ENCODE measurements around the gene PADI2.

The PADI2 gene

DNA sequence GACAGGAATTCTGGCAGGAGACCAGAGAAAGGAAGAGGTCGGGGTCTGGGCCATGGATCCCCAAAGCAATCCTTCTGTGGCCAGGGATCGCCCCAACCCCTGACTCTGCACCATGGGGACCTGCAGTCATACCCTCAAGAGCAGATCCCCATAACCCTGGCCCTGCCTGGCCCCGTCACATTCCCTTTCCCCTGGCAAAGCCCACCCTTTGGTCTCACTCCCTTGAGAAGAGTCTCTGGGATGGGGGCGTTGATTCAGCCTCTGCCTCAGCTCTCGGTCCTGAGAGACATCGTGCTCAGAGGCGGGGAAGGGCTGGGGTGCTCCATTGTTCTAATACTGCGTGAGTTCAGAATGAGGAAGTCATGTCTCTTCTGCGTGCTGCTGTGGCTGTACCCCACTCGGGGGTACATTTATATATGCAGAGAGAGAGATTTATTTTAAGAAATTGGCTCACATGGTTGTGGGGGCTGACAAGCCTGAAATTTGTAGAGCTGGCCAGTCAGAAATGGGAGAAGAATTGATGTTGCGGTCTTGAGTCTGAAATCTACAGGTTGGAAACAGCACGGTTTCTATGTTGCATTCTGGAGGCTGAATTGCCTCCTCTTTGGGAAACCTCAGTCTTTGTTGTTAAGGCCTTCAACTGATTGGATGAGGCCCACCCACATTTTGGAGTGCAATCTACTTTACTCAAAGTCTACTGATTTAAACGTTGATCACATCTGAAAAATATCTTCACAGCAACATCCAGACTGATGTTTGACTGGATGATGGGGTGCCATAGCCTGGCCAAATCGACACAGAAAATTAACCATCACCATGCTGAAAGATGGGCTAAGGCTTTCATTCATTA is 4.2 kb upstream of the PADI2 start:
- no peaks in the 10 kb centered on the region for H3K36me3 Mint-ChIP-seq
- peaks cover 5% of the 10 kb centered on the region for H3K4me1 Mint-ChIP-seq (ENCODE audit: low read depth)
- no peak overlapping the region for H3K4me3 Mint-ChIP-seq
- no peak overlapping the region for H3K27ac Mint-ChIP-seq
- no peaks in the 10 kb centered on the region for H3K9me3 Mint-ChIP-seq (ENCODE audit: low read depth)
- H3K27me3 Mint-ChIP-seq: peaks cover 11% of the 10 kb centered on the region

DNA sequence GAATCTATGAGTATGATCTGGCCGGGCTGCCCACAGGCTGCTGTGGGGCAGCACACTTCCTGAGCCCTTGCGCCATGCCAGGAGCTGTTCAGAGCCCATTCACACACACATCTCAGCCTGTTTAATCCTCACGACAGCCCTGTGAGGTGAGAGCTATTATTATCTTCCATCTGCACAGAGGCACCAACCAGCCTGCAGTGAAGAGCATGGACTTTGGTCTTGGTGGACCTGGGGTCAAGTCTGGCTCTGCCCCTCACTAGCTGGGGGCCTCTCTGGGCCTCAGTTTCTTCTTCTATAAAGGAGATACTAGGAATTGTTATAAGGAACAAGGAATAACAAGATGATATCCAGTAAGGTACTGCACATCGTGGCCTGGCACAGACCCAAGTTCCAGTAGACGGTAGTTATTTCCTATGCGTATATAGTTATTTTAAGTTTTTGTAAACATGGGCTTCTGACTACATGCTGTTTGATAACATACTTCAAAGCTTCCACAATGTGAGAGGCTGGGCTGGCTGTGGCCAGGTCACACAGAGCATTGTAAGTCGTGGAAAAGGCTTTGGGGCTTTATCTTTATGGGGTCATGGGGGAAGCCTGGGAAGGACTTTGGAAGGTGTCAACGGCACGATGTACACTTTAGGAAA is 3.4 kb upstream of the PADI2 start:
- no peaks in the 10 kb centered on the region for H3K36me3 Mint-ChIP-seq
- no peaks in the 10 kb centered on the region for H3K9me3 Mint-ChIP-seq (ENCODE audit: low read depth)
- H3K27me3 Mint-ChIP-seq: peaks cover 17% of the 10 kb centered on the region
- no peak overlapping the region for H3K4me3 Mint-ChIP-seq
- H3K4me1 Mint-ChIP-seq (ENCODE audit: low read depth): peaks cover 9% of the 10 kb centered on the region
- H3K27ac Mint-ChIP-seq: no peak overlapping the region

DNA sequence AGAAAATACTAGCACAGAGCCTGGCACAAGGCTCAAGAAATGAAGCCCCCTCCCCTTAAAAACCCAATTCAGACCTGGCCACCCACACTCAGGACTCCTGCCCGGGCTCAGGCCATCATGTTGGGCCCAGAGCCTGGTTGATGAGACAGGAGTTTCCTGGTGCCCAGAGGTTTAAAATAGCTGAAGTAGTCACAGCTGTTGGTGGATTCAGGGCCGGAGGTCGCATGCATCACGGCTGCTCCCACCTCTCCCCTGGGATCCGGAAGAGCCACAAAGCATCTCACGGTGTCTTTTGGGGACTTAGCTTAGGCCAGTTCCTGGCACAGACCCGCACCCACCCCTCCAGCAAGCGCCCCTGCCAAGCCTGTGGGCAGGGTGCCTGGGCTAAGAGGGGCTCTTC is 2.6 kb upstream of the PADI2 start:
- H3K36me3 Mint-ChIP-seq: no peaks in the 10 kb centered on the region
- H3K4me3 Mint-ChIP-seq: no peak overlapping the region
- H3K27ac Mint-ChIP-seq: no peak overlapping the region
- H3K4me1 Mint-ChIP-seq (ENCODE audit: low read depth): peaks cover 9% of the 10 kb centered on the region
- H3K9me3 Mint-ChIP-seq (ENCODE audit: low read depth): no peaks in the 10 kb centered on the region
- H3K27me3 Mint-ChIP-seq: peaks cover 17% of the 10 kb centered on the region

DNA sequence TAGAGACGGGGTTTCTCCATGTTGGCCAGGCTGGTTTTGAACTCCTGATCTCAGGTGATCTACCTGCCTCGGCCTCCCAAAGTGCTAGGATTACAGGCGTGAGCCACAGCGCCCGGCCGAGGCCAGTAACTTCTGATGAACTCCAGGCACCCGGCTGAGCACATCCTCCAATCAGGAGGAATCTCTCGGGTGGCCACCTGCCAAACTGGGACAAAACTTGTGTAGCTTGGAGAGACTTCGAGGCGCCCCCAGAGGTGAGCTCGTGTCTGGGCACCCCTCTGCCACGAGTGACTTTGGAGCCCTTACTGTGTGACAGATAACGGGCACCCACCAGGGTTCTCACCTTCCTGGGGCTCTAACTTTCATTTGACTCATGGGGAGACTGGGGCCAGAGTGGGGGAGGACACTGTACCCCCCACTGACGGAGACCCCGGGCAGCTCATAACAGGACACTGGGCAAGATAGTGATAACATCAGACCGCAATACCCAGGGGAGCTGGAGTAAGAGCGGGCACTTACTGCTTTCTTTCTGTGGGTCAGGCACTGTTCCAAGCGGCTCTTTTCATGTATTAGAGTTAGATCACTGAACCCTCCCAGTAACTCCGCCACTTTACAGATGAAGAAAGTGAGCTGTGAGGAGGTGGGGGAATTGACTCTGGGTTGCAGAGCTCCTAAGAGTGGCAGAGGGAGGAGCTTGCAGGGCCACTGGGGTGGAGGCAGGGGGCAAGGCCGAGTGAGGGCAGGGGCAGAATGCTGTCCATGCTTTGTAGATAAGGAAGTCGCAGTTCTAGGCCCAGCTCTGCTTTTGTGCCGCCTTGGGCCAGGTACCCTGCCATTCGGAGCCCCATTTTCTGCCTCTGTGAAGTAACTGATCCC is 1.9 kb upstream of the PADI2 start:
- peaks cover 9% of the 10 kb centered on the region for H3K4me1 Mint-ChIP-seq (ENCODE audit: low read depth)
- no peak overlapping the region for H3K27ac Mint-ChIP-seq
- H3K4me3 Mint-ChIP-seq: no peak overlapping the region
- H3K9me3 Mint-ChIP-seq (ENCODE audit: low read depth): no peaks in the 10 kb centered on the region
- no peaks in the 10 kb centered on the region for H3K36me3 Mint-ChIP-seq
- peaks cover 20% of the 10 kb centered on the region for H3K27me3 Mint-ChIP-seq

GRCh38 chr1:17120481-17120877 is 1.2 kb upstream of the PADI2 start:
- H3K27me3 Mint-ChIP-seq: peaks cover 24% of the 10 kb centered on the region
- no peaks in the 10 kb centered on the region for H3K9me3 Mint-ChIP-seq (ENCODE audit: low read depth)
- no peaks in the 10 kb centered on the region for H3K36me3 Mint-ChIP-seq
- no peak overlapping the region for H3K4me3 Mint-ChIP-seq
- peaks cover 9% of the 10 kb centered on the region for H3K4me1 Mint-ChIP-seq (ENCODE audit: low read depth)
- no peak overlapping the region for H3K27ac Mint-ChIP-seq

DNA sequence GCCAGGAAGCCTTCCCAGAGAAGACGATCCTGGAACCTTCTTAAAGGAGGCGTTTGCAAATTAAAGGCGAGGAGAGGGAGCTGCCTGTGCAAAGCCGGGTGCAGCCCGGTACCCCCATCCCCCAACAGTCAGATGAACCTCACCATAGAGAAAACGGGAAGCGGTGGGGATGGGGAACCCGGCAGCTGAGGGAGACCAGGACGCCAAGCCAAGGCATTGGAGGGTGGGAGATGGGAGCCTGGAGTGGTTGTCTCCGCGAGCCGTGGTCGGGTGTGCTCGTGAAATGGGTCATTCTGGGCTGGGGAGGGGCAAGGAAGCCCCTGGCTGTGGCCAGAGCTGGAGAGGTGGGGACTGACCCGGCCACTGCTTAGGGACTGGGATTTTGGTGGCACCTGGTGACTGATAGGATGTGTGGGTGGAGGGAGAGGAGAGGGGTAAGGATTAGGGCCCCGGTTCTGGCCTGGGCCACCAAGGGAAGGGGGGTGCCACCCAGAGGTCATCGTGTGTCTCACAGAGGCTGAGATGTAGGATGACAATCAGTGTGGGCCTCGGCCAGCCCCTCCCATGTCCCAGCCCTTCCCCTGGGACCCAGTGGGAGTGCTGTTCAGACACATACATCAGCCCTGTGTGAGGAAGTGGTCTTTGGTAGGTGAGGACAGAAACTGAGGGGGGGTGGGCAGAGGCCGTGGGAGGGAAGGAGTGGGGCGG is 676 bp upstream of the PADI2 start:
- Mint-ChIP-seq H3K4me1 (ENCODE audit: low read depth) (peaks cover 9% of the 10 kb centered on the region), H3K27me3 (peaks cover 24% of the 10 kb centered on the region), H3K4me3 (no peak overlapping the region)

GRCh38 chr1:17118706-17119075 is 560 bp downstream of the PADI2 start:
- H3K27me3 Mint-ChIP-seq: peaks cover 22% of the 10 kb centered on the region
- H3K4me1 Mint-ChIP-seq (ENCODE audit: low read depth): peaks cover 9% of the 10 kb centered on the region
- peak overlapping the region; percentile 38 for H3K4me3 Mint-ChIP-seq

More for the DNA sequence above, 676 bp upstream of the PADI2 start:
- H3K9me3 Mint-ChIP-seq (ENCODE audit: low read depth): no peaks in the 10 kb centered on the region
- H3K36me3 Mint-ChIP-seq: no peaks in the 10 kb centered on the region
- no peak overlapping the region for H3K27ac Mint-ChIP-seq

DNA sequence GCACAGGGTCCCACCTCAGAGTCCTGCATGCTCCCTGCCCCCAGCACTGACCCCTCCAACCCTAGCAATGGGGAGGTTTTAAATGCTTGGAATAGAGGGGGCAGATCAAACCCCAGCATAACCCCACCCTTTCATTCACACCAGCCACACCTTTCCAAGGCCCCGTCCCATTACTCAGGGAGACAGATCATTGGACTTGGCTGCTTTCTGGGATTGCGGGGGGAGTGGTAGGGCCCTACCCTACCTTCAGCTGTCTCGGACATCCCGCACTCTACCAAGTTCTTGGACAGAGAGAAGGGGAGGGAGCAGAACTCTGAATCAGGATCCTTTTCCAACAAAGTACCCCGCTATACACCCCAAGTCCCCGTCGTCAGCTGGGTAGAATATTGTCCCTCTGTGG is 983 bp downstream of the PADI2 start:
- H3K4me1 Mint-ChIP-seq (ENCODE audit: low read depth): peaks cover 9% of the 10 kb centered on the region
- H3K27ac Mint-ChIP-seq: no peak overlapping the region
- H3K9me3 Mint-ChIP-seq (ENCODE audit: low read depth): no peaks in the 10 kb centered on the region
- no peaks in the 10 kb centered on the region for H3K36me3 Mint-ChIP-seq
- H3K27me3 Mint-ChIP-seq: peaks cover 22% of the 10 kb centered on the region
- peak overlapping the region; percentile 38 for H3K4me3 Mint-ChIP-seq

More at GRCh38 chr1:17118706-17119075, 560 bp downstream of the PADI2 start:
- no peaks in the 10 kb centered on the region for H3K9me3 Mint-ChIP-seq (ENCODE audit: low read depth)
- no peak overlapping the region for H3K27ac Mint-ChIP-seq
- H3K36me3 Mint-ChIP-seq: no peaks in the 10 kb centered on the region

GRCh38 chr1:17117451-17118265 is 1.6 kb downstream of the PADI2 start:
- H3K4me1 Mint-ChIP-seq (ENCODE audit: low read depth): peaks cover 9% of the 10 kb centered on the region
- no peaks in the 10 kb centered on the region for H3K36me3 Mint-ChIP-seq
- no peaks in the 10 kb centered on the region for H3K9me3 Mint-ChIP-seq (ENCODE audit: low read depth)
- H3K4me3 Mint-ChIP-seq: peak overlapping the region; percentile 17
- no peak overlapping the region for H3K27ac Mint-ChIP-seq
- H3K27me3 Mint-ChIP-seq: peaks cover 22% of the 10 kb centered on the region

GRCh38 chr1:17116643-17117042 is 2.6 kb downstream of the PADI2 start:
- H3K4me1 Mint-ChIP-seq (ENCODE audit: low read depth): peaks cover 9% of the 10 kb centered on the region
- no peaks in the 10 kb centered on the region for H3K9me3 Mint-ChIP-seq (ENCODE audit: low read depth)
- no peak overlapping the region for H3K4me3 Mint-ChIP-seq
- peaks cover 22% of the 10 kb centered on the region for H3K27me3 Mint-ChIP-seq
- no peak overlapping the region for H3K27ac Mint-ChIP-seq
- no peaks in the 10 kb centered on the region for H3K36me3 Mint-ChIP-seq

GRCh38 chr1:17113963-17114362 is 5.3 kb downstream of the PADI2 start:
- peaks cover 7% of the 10 kb centered on the region for H3K4me1 Mint-ChIP-seq (ENCODE audit: low read depth)
- H3K27ac Mint-ChIP-seq: no peak overlapping the region
- H3K4me3 Mint-ChIP-seq: no peak overlapping the region
- H3K27me3 Mint-ChIP-seq: peaks cover 15% of the 10 kb centered on the region
- H3K9me3 Mint-ChIP-seq (ENCODE audit: low read depth): no peaks in the 10 kb centered on the region
- no peaks in the 10 kb centered on the region for H3K36me3 Mint-ChIP-seq

- Mint-ChIP-seq H3K4me3 (no peak overlapping the region), H3K9me3 (ENCODE audit: low read depth) (no peaks in the 10 kb centered on the region), H3K4me1 (ENCODE audit: low read depth) (no peaks in the 10 kb centered on the region), H3K27me3 (peaks cover 10% of the 10 kb centered on the region), H3K27ac (no peak overlapping the region), H3K36me3 (no peaks in the 10 kb centered on the region)
These were observed 6.6 kb downstream of the PADI2 start for GRCh38 chr1:17112496-17113236.

DNA sequence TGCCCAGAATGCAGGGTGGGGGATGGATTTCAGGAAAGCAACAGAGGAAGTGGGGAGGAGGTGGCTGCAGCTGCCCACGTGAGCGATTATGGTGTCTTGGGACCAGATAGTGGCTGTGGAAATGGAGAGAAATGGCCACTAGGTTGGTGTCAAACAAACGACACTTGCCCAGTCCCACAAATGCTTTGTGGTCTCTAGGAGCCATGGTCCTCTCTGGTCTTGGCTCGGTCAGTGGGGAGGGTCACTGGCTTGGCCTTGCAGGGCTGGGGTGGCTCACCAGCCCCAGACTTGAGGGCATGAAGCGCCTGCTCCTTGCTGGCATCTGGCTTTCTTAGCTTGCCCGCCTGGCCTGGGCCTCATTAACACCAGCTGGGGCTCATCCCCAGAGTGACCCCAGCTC is 7.2 kb downstream of the PADI2 start:
- Mint-ChIP-seq H3K36me3 (no peaks in the 10 kb centered on the region), H3K9me3 (ENCODE audit: low read depth) (no peaks in the 10 kb centered on the region), H3K4me3 (no peak overlapping the region), H3K27ac (no peak overlapping the region), H3K4me1 (ENCODE audit: low read depth) (no peaks in the 10 kb centered on the region), H3K27me3 (peaks cover 9% of the 10 kb centered on the region)

All from activated naive CD8-positive, alpha-beta T cell (primary cell).